ENCODE data around the gene ADCY9.
"Not testable (repeated sequence)": the region's sequence is repeated elsewhere in the genome, so short reads cannot be mapped to it uniquely, and the experiment has no call there.

ADCY9 gene

GRCh38 chr16:3982216-3982615, 134.0 kb downstream of the ADCY9 start:
- DNase-seq (ENCODE audit: low read depth in 3 of 3, low spot score in 1 of 3): no peak

- no peak for DNase-seq (ENCODE audit: low read depth in 3 of 3, low spot score in 1 of 3)
These were observed 135.8 kb downstream of the ADCY9 start for GRCh38 chr16:3980253-3981111.

GRCh38 chr16:3979518-3979917, 136.7 kb downstream of the ADCY9 start:
- DNase-seq (ENCODE audit: low read depth in 3 of 3, low spot score in 1 of 3): no peak

GRCh38 chr16:3979070-3979469, 137.2 kb downstream of the ADCY9 start:
- DNase-seq (ENCODE audit: low read depth in 3 of 3, low spot score in 1 of 3): no peak

GRCh38 chr16:3977376-3977775, 138.9 kb downstream of the ADCY9 start:
- DNase-seq (ENCODE audit: low read depth in 3 of 3, low spot score in 1 of 3): no peak

GRCh38 chr16:3974751-3975150, 141.5 kb downstream of the ADCY9 start:
- no peak for DNase-seq (ENCODE audit: low read depth in 3 of 3, low spot score in 1 of 3)

- DNase-seq (ENCODE audit: low read depth in 3 of 3, low spot score in 1 of 3): no peak
These were observed 144.5 kb downstream of the ADCY9 start for GRCh38 chr16:3971706-3972105.

- DNase-seq (ENCODE audit: low read depth in 3 of 3, low spot score in 1 of 3): no peak
These were observed 145.0 kb downstream of the ADCY9 start for GRCh38 chr16:3971261-3971660.

- no peak for DNase-seq (ENCODE audit: low read depth in 3 of 3, low spot score in 1 of 3)
These were observed 147.7 kb downstream of the ADCY9 start for GRCh38 chr16:3968551-3968950.

- DNase-seq (ENCODE audit: low read depth in 3 of 3, low spot score in 1 of 3): no peak
These were observed 149.6 kb downstream of the ADCY9 start for GRCh38 chr16:3966681-3967080.

- DNase-seq (ENCODE audit: low read depth in 3 of 3, low spot score in 1 of 3): no peak
These were observed 150.3 kb downstream of the ADCY9 start for GRCh38 chr16:3965781-3966582.

GRCh38 chr16:3965306-3965705, 150.9 kb downstream of the ADCY9 start:
- DNase-seq (ENCODE audit: low read depth in 3 of 3, low spot score in 1 of 3): no peak

GRCh38 chr16:3964686-3965290, 151.5 kb downstream of the ADCY9 start:
- DNase-seq (ENCODE audit: low read depth in 3 of 3, low spot score in 1 of 3): no peak

GRCh38 chr16:3963886-3964685, 152.2 kb downstream of the ADCY9 start:
- DNase-seq (ENCODE audit: low read depth in 3 of 3, low spot score in 1 of 3): no peak

GRCh38 chr16:3963203-3963602, 153.0 kb downstream of the ADCY9 start:
- no peak for DNase-seq (ENCODE audit: low read depth in 3 of 3, low spot score in 1 of 3)

- DNase-seq (ENCODE audit: low read depth in 3 of 3, low spot score in 1 of 3): no peak
These were observed 154.8 kb downstream of the ADCY9 start for GRCh38 chr16:3961449-3961849.

- DNase-seq (ENCODE audit: low read depth in 3 of 3, low spot score in 1 of 3): not testable (repeated sequence)
These were observed 156.2 kb downstream of the ADCY9 start for GRCh38 chr16:3959926-3960590.

GRCh38 chr16:3959148-3959547, 157.1 kb downstream of the ADCY9 start:
- DNase-seq (ENCODE audit: low read depth in 3 of 3, low spot score in 1 of 3): no peak

- no peak for DNase-seq (ENCODE audit: low read depth in 3 of 3, low spot score in 1 of 3)
These were observed 158.8 kb downstream of the ADCY9 start for GRCh38 chr16:3957344-3957980.

- no peak for DNase-seq (ENCODE audit: low read depth in 3 of 3, low spot score in 1 of 3)
These were observed 161.8 kb downstream of the ADCY9 start for GRCh38 chr16:3954411-3954921.

Measured in stimulated activated CD4-positive, alpha-beta T cell treated with anti-CD3 and anti-CD28 coated beads, TNF-alpha, amount 100 ng/mL, for 1 hour (primary cell).